Ishikawa (cell line): Measurements from ENCODE around the gene SLC22A14.

Experiments
- CEBPB ChIP-seq: IDR thresholded peaks from 2 replicates; pipeline ENCODE4 v1.6.1; 2012
- CREB1 ChIP-seq: IDR thresholded peaks from 2 replicates; pipeline ENCODE4 v1.6.1; 2012; ENCODE audit warnings: low read depth
- EGR1 ChIP-seq: IDR thresholded peaks from 2 replicates; pipeline ENCODE4 v1.6.1; 2012
- EP300 ChIP-seq: IDR thresholded peaks from 2 replicates; pipeline ENCODE4 v1.6.1; 2012; ENCODE audit warnings: borderline replicate concordance
- FOXM1 ChIP-seq: IDR thresholded peaks from 2 replicates; pipeline ENCODE4 v1.6.1; 2012; ENCODE audit warnings: low read depth, borderline replicate concordance
- MAX ChIP-seq: IDR thresholded peaks from 2 replicates; pipeline ENCODE4 v1.6.1; 2012
- NFIC ChIP-seq: IDR thresholded peaks from 2 replicates; pipeline ENCODE4 v1.6.1; 2012
- RAD21 ChIP-seq: IDR thresholded peaks from 2 replicates; pipeline ENCODE4 v1.6.1; 2012; ENCODE audit warnings: low read depth
- REST ChIP-seq: IDR thresholded peaks from 2 replicates; pipeline ENCODE4 v1.6.1; 2012; ENCODE audit warnings: low read depth, mild to moderate bottlenecking
- TAF1 ChIP-seq: IDR thresholded peaks from 2 replicates; pipeline ENCODE4 v1.6.1; 2012; ENCODE audit warnings: low read depth, mild to moderate bottlenecking
- TCF12 ChIP-seq: IDR thresholded peaks from 2 replicates; pipeline ENCODE4 v1.6.1; 2012; ENCODE audit warnings: low read depth
- TEAD4 ChIP-seq: IDR thresholded peaks from 2 replicates; pipeline ENCODE4 v1.6.1; 2012
- USF1 ChIP-seq: IDR thresholded peaks from 2 replicates; pipeline ENCODE4 v1.6.1; 2012
- YY1 ChIP-seq: IDR thresholded peaks from 2 replicates; pipeline ENCODE4 v1.6.1; 2012; ENCODE audit warnings: low read depth
- ZBTB7A ChIP-seq: IDR thresholded peaks from 2 replicates; pipeline ENCODE4 v1.6.1; 2012; ENCODE audit warnings: low read depth

Gene SLC22A14

GRCh38 chr3:38314112-38314763 lies 32.1 kb downstream of the SLC22A14 start:
- TF ChIP-seq NFIC (no peak), EP300 (no peak), MAX (no peak), USF1 (no peak), RAD21 (no peak), FOXM1 (no peak), EGR1 (no peak)

- no peak for TF ChIP-seq TCF12
- no peak for TF ChIP-seq REST
- no peak for TF ChIP-seq RAD21
- no peak for TF ChIP-seq CREB1
- TF ChIP-seq MAX, result no peak
- no peak for TF ChIP-seq YY1
- no peak for TF ChIP-seq USF1
- TF ChIP-seq NFIC, result no peak
- TF ChIP-seq TAF1, result no peak
- no peak for TF ChIP-seq EP300
- no peak for TF ChIP-seq FOXM1
- TF ChIP-seq CEBPB, result no peak
- no peak for TF ChIP-seq EGR1
- TF ChIP-seq ZBTB7A, result no peak
- TF ChIP-seq TEAD4, result no peak
Observed at GRCh38 chr3:38314764-38315487, 32.8 kb downstream of the SLC22A14 start.

GRCh38 chr3:38315488-38316230 lies 33.6 kb downstream of the SLC22A14 start:
- TF ChIP-seq USF1, result no peak
- TF ChIP-seq FOXM1, result no peak
- TF ChIP-seq REST, result no peak
- TF ChIP-seq TCF12, result no peak
- TF ChIP-seq EGR1, result no peak
- TF ChIP-seq NFIC, result no peak
- TF ChIP-seq CEBPB, result no peak
- no peak for TF ChIP-seq ZBTB7A

GRCh38 chr3:38316356-38317191 lies 34.5 kb downstream of the SLC22A14 start:
- TF ChIP-seq TAF1 (no peak), TCF12 (no peak)

- no peak for TF ChIP-seq TEAD4
- TF ChIP-seq USF1, result no peak
- TF ChIP-seq RAD21, result no peak
- no peak for TF ChIP-seq MAX
- TF ChIP-seq EGR1, result no peak
Observed at GRCh38 chr3:38317192-38317759, 35.2 kb downstream of the SLC22A14 start.
